LoVo (cell line): Measurements from ENCODE around the gene KSR1.

ENCODE experiments used
- DNase-seq: peaks from one replicate; pipeline ENCODE4 v3.0.0-alpha.2; 2016; ENCODE audit warnings: low spot score

Gene KSR1

GRCh38 chr17:27569884-27570577, 113.8 kb downstream of the KSR1 start:
- DNase-seq: no peak

- DNase-seq: no peak
These were observed 114.3 kb downstream of the KSR1 start for GRCh38 chr17:27570578-27570914.

GRCh38 chr17:27571563-27572352, 115.5 kb downstream of the KSR1 start:
- no peak for DNase-seq

- no peak for DNase-seq
These were observed 116.4 kb downstream of the KSR1 start for GRCh38 chr17:27572665-27573064.

GRCh38 chr17:27573548-27573947, 117.3 kb downstream of the KSR1 start:
- no peak for DNase-seq

- DNase-seq: no peak
These were observed 117.8 kb downstream of the KSR1 start for GRCh38 chr17:27573971-27574525.

- no peak for DNase-seq
These were observed 119.1 kb downstream of the KSR1 start for GRCh38 chr17:27575096-27575911.

- DNase-seq: no peak
These were observed 119.6 kb downstream of the KSR1 start for GRCh38 chr17:27575912-27576252.

GRCh38 chr17:27576477-27577083, 120.3 kb downstream of the KSR1 start:
- no peak for DNase-seq

- DNase-seq: no peak
These were observed 121.0 kb downstream of the KSR1 start for GRCh38 chr17:27577121-27577761.

GRCh38 chr17:27577884-27578717, 121.9 kb downstream of the KSR1 start:
- no peak for DNase-seq

GRCh38 chr17:27578718-27579085, 122.5 kb downstream of the KSR1 start:
- DNase-seq: no peak

- DNase-seq: no peak
These were observed 123.1 kb downstream of the KSR1 start for GRCh38 chr17:27579304-27579703.

- no peak for DNase-seq
These were observed 123.7 kb downstream of the KSR1 start for GRCh38 chr17:27579897-27580321.

GRCh38 chr17:27581016-27581415, 124.8 kb downstream of the KSR1 start:
- DNase-seq: no peak

GRCh38 chr17:27582696-27583095, 126.4 kb downstream of the KSR1 start:
- DNase-seq: no peak

GRCh38 chr17:27585153-27585681, 129.0 kb downstream of the KSR1 start:
- DNase-seq: no peak

GRCh38 chr17:27585792-27586191, 129.5 kb downstream of the KSR1 start:
- DNase-seq: no peak

GRCh38 chr17:27586203-27586721, 130.0 kb downstream of the KSR1 start:
- DNase-seq: no peak

GRCh38 chr17:27588354-27588753, 132.1 kb downstream of the KSR1 start:
- DNase-seq: no peak
